Osteocyte (in vitro differentiated cells): ENCODE data around the gene CCDC197. TPM values are rescaled to one million over a fixed set of nuclear protein-coding genes. Genes with fewer than 3 reads are reported as not detected.

Experiments
- DNase-seq: peaks from one replicate; pipeline ENCODE4 v3.0.0; 2021; ENCODE audit warnings: mixed read lengths; ENCODE audit not compliant: unreplicated experiment; ENCODE audit errors: extremely low spot score
- H3K27ac Mint-ChIP-seq: one replicate; pipeline ENCODE4 v1.8.0; 2021; ENCODE audit warnings: mild to moderate bottlenecking, mixed read lengths; ENCODE audit not compliant: unreplicated experiment
- H3K27me3 Mint-ChIP-seq: one replicate; pipeline ENCODE4 v1.8.0; 2021; ENCODE audit warnings: mixed read lengths; ENCODE audit not compliant: unreplicated experiment
- H3K36me3 Mint-ChIP-seq: one replicate; pipeline ENCODE4 v1.8.0; 2021; ENCODE audit warnings: mixed read lengths; ENCODE audit not compliant: unreplicated experiment
- H3K4me1 Mint-ChIP-seq: one replicate; pipeline ENCODE4 v1.8.0; 2021; ENCODE audit warnings: mixed read lengths; ENCODE audit not compliant: unreplicated experiment
- H3K4me3 Mint-ChIP-seq: one replicate; pipeline ENCODE4 v1.8.0; 2021; ENCODE audit warnings: mild to moderate bottlenecking, moderate library complexity, mixed read lengths; ENCODE audit not compliant: unreplicated experiment
- H3K9me3 Mint-ChIP-seq: one replicate; pipeline ENCODE4 v1.8.0; 2021; ENCODE audit warnings: mixed read lengths; ENCODE audit not compliant: unreplicated experiment
- total RNA-seq: library from RNA; stranded (reverse); gene quantifications from 2 replicates; pipeline ENCODE4 v1.2.1, GENCODE V29; 2021
- TF ChIP-seq, protein P1 (sequence below): fragments of 200-600 bp; sonication (generic); IDR thresholded peaks from 2 replicates; pipeline ENCODE4 v1.5.0; 2021; ENCODE audit warnings: antibody characterized with exemption, mild to moderate bottlenecking, moderate library complexity

The CCDC197 gene
- total RNA-seq, 1 donor from 2014 or later: not detected

- no peaks in the 10 kb centered on the region for H3K9me3 Mint-ChIP-seq
- peaks cover 10% of the 10 kb centered on the region for H3K4me1 Mint-ChIP-seq
- H3K4me3 Mint-ChIP-seq: no peak overlapping the region
- TF ChIP-seq, protein P1, sequence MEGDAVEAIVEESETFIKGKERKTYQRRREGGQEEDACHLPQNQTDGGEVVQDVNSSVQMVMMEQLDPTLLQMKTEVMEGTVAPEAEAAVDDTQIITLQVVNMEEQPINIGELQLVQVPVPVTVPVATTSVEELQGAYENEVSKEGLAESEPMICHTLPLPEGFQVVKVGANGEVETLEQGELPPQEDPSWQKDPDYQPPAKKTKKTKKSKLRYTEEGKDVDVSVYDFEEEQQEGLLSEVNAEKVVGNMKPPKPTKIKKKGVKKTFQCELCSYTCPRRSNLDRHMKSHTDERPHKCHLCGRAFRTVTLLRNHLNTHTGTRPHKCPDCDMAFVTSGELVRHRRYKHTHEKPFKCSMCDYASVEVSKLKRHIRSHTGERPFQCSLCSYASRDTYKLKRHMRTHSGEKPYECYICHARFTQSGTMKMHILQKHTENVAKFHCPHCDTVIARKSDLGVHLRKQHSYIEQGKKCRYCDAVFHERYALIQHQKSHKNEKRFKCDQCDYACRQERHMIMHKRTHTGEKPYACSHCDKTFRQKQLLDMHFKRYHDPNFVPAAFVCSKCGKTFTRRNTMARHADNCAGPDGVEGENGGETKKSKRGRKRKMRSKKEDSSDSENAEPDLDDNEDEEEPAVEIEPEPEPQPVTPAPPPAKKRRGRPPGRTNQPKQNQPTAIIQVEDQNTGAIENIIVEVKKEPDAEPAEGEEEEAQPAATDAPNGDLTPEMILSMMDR: peak; percentile 25
- no peak for DNase-seq
- H3K36me3 Mint-ChIP-seq: no peaks in the 10 kb centered on the region
- H3K27me3 Mint-ChIP-seq: peaks cover 10% of the 10 kb centered on the region
- no peak overlapping the region for H3K27ac Mint-ChIP-seq
Measured at GRCh38 chr14:93984987-93985410, 12.1 kb upstream of the CCDC197 start.

DNA sequence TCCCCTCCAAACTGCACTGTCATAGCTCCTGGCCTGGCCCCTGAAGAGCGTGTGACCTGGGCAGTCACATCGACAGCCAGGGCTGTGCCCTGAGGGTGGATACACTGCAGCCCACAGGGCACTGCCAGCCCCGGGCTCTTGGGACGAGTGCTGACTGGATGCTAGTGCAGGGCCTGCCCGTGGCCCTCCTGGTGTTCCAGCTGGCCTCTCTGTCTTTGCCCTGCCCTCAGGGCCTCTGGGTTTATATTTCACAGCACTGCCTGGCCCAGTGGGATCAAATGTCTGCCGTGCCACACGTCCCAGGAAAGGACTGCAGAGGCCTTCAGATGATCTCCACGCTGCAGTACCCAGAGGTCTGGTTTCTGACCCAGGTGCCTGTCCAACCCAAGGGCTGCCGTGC is 10.1 kb upstream of the CCDC197 start:
- no peak for DNase-seq
- Mint-ChIP-seq H3K27ac (no peak overlapping the region), H3K27me3 (peaks cover 21% of the 10 kb centered on the region), H3K9me3 (no peaks in the 10 kb centered on the region), H3K4me1 (peaks cover 10% of the 10 kb centered on the region), H3K36me3 (no peaks in the 10 kb centered on the region), H3K4me3 (no peak overlapping the region)
- TF ChIP-seq, protein P1: no peak

DNA sequence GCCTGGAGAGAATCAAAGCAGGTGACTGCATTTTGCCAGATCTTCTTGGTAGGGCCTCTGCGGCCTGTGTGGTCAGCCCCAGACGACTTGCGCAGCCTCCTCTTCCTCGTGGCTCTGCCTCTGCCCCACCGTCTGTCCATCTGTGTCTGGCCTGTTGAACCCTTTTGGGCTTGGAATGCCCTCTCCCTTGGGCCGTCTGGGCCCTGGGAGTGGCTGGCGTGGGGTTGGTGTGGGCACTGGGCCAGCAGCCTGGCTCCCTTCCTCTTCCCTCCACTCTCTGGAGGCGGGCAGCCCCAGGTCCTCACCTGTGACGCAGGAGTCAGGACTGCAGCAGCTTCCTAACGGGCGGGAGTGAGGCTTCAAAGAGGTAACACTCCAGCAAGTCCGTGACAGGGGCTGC is 9.7 kb upstream of the CCDC197 start:
- H3K4me3 Mint-ChIP-seq: no peak overlapping the region
- no peak for DNase-seq
- TF ChIP-seq, protein P1: no peak
- H3K9me3 Mint-ChIP-seq: no peaks in the 10 kb centered on the region
- no peaks in the 10 kb centered on the region for H3K36me3 Mint-ChIP-seq
- no peak overlapping the region for H3K27ac Mint-ChIP-seq
- peaks cover 10% of the 10 kb centered on the region for H3K4me1 Mint-ChIP-seq
- H3K27me3 Mint-ChIP-seq: peaks cover 23% of the 10 kb centered on the region

DNA sequence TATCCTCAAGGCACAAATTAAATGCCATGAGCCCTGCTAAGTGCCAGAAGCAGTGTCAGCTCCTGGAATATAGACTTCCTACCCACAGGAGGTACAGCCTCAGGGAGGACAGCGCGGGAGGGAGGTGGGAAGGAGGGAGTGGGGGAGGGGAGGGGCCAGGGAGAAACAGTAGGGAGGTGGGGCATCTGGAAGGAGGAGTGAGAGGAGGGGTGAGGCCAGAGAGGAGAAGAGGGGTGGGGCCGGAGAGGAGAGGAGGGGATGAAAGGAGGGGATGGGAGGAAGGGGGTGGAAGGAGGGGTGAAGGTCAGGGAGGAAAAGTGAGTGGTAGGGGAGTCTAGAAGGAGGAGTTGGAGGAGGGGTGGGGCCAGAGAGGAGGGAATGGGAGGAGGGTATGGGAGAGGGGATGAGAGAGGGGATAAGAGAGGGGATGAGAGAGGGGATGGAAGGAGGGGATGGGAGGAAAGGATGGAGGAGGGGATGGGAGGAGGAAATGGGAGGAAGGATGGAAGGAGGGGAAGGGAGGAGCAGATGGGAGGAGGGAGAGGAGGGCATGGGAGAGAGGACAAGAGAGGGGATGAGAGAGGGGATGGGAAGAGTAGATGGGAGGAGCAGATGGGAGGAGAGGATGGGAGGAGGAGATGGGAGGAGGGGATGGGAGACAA is 9.2 kb upstream of the CCDC197 start:
- TF ChIP-seq, protein P1: no peak

DNA sequence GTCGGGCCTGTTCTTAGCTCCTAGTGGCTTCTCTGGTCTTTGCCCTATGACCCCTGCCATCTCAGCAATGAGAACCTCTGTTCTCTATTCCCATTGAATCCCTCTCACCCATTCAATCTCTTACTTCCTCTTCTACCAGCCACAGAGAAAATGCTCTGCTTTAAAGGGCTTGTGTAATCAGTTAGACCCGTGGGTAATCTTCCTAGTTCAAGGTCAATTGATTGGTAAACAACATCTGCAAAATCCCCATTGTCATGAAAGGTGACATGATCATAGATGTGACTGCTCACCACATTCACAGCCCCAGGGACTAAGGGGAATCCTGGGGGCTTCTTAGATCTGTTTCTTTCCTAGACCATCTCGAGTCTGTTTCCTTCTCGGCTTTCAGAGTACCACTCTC is 7.2 kb upstream of the CCDC197 start:
- Mint-ChIP-seq H3K27me3 (peaks cover 27% of the 10 kb centered on the region), H3K27ac (no peak overlapping the region), H3K36me3 (no peaks in the 10 kb centered on the region), H3K9me3 (no peaks in the 10 kb centered on the region), H3K4me1 (peaks cover 10% of the 10 kb centered on the region), H3K4me3 (no peak overlapping the region)
- TF ChIP-seq, protein P1: no peak
- DNase-seq: no peak

More for the DNA sequence above, 9.2 kb upstream of the CCDC197 start:
- Mint-ChIP-seq H3K4me3 (no peak overlapping the region), H3K36me3 (no peaks in the 10 kb centered on the region), H3K27me3 (peaks cover 27% of the 10 kb centered on the region), H3K9me3 (no peaks in the 10 kb centered on the region), H3K4me1 (peaks cover 10% of the 10 kb centered on the region), H3K27ac (no peak overlapping the region)
- DNase-seq: no peak
